Forelimb muscle (tissue), 1 donor: Measurements from ENCODE around the gene PARP15. TPM values are rescaled to one million over a fixed set of nuclear protein-coding genes. Genes with fewer than 3 reads are reported as not detected.
"Not testable (repeated sequence)": the region's sequence is repeated elsewhere in the genome, so short reads cannot be mapped to it uniquely, and the experiment has no call there.

Experiments
- DNase-seq: peaks from one replicate; pipeline ENCODE4 v3.0.0-alpha.2; 2013; ENCODE audit warnings: low read depth
- polyA plus RNA-seq: library from polyadenylated mRNA; unstranded; fragments of 120-200 nt; gene quantifications from one replicate; pipeline ENCODE4 v1.2.1, GENCODE V29; 2013; ENCODE audit not compliant: insufficient read length

Gene PARP15
- polyA plus RNA-seq: 5.9 TPM

GRCh38 chr3:122577409-122578031, at the start of gene PARP15:
PARP15 (plus strand) TSS chr3:122577650; CDS start chr3:122577668, 18 bp downstream.
- no peak for DNase-seq

GRCh38 chr3:122530164-122530563, 47.3 kb upstream of the PARP15 start:
- DNase-seq: no peak

- no peak for DNase-seq
Measured at GRCh38 chr3:122533480-122533879, 44.0 kb upstream of the PARP15 start.

DNA sequence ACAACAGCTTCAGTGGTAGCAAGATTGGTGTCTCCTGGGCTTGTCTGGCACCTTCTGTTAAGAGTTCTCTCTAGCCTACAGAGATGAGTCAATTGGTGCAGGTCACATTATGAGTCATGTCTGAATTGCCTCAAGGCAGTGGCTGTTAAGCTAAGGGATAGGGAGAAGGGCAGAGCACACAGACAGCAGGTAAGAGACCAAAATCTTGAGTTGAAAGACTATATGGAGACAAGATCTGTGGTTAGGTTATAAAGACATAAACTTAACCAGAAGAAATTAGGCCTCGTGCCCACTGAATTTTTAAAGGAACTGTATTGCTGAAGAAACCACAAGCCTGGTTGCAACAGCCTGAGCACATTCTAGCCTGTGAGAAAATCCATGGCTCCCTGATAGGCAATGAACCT, 43.5 kb upstream of the PARP15 start:
- DNase-seq: no peak

- DNase-seq: no peak
Measured at GRCh38 chr3:122535964-122536631, 41.4 kb upstream of the PARP15 start.

- no peak for DNase-seq
Measured at GRCh38 chr3:122536632-122537001, 40.8 kb upstream of the PARP15 start.

GRCh38 chr3:122538956-122539490, 38.4 kb upstream of the PARP15 start:
- no peak for DNase-seq

DNA sequence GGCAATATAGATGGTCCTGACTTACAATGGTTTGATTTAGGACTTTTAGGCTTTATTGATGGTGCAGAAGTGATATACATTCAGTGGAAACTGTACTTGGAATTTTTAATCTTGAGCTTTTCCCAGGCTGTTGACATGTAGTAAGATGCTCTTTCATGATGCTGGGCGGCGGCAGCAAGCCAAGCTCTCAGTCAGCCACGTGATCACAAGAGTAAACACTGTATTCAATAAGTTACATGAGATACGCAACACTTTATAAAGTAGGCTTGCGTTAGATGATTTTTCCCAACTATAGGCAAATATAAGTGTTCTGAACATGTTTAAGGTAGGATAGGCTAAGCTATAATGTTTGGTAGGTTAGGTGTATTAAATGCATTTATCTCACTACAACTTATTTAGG, 31.3 kb upstream of the PARP15 start:
- no peak for DNase-seq

GRCh38 chr3:122548076-122548475, 29.4 kb upstream of the PARP15 start:
- no peak for DNase-seq

GRCh38 chr3:122548619-122549018, 28.8 kb upstream of the PARP15 start:
- DNase-seq: no peak

- DNase-seq: no peak
Measured at GRCh38 chr3:122553171-122553570, 24.3 kb upstream of the PARP15 start.

GRCh38 chr3:122555275-122556071, 22.0 kb upstream of the PARP15 start:
- no peak for DNase-seq

DNA sequence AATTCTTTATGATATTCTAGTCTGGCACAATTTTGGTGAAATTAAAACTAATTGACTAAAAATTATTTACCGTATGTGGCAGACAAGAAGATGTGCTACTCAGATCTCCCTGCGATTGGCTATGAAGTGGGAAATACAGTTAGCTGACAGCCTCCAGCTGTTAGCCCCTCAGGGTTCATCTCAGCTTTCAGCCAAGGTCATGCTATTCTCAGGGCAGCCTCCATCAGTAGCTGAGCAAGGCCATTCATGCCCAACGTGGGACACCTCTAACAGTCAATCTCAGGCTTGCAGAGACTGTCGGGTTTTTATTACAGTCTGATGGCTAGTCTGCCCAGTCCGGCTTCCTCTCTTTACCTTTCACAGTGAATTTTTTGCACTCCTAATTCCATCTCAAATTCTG, 20.1 kb upstream of the PARP15 start:
- no peak for DNase-seq

DNA sequence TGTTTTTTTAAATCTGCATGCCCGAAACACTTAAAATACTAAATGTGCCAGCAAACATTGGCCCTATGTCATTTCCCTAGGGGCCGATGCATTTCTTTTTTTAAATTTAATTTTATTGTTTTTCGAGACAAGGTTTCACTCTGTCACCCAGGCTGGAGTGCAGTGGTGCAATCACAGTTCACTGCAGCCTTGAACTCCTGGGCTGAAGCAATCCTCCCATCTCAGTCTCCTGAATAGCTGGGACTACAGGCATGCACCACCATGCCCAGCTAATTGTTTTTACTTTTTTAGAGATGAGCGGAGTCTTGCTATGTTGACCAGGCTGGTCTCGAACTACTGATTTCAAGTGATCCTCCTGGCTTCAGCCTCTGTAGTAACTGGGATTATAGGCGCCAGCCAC, 18.8 kb upstream of the PARP15 start:
- DNase-seq: no peak

DNA sequence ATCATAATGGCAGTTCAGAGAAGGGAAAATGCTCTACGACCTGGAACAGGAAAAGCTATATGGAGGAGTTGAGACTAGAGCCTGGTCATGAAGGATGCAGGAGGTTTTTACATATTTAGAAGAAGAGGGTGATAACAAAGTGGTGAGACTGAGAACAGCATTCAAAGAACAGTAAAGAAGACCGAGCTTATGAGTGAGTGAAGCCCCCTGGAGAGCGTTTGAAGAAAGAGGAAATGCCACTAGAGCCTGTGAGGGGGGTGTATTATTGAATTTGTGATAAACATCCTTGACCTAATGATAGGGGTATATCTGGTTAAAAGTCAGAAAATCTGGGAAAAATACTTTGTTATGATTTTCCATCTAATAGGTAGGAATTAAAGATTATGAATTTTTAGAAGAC, 17.5 kb upstream of the PARP15 start:
- no peak for DNase-seq

DNA sequence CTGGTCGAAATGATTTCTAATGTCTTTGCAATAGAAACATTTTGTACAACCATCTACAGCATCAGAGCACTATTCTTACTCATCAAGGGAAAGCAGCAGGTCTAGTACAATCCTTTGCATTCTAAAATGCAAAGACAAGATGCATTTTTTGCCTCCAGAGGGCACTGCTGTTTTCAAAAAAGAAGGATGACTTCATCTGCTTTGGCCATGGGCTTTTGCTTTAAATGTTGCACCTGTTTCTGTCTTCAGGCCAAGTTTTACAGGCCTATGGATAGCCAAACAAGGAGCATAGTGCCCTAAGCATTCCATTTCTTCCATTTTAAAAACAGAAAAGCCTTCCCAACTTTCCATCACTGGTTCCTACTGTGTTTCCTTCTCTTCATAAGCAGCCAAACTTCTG, 16.8 kb upstream of the PARP15 start:
- DNase-seq: peak; percentile 14

GRCh38 chr3:122562923-122563716, 14.3 kb upstream of the PARP15 start:
- no peak for DNase-seq

- no peak for DNase-seq
Measured at GRCh38 chr3:122563717-122564025, 13.8 kb upstream of the PARP15 start.

DNA sequence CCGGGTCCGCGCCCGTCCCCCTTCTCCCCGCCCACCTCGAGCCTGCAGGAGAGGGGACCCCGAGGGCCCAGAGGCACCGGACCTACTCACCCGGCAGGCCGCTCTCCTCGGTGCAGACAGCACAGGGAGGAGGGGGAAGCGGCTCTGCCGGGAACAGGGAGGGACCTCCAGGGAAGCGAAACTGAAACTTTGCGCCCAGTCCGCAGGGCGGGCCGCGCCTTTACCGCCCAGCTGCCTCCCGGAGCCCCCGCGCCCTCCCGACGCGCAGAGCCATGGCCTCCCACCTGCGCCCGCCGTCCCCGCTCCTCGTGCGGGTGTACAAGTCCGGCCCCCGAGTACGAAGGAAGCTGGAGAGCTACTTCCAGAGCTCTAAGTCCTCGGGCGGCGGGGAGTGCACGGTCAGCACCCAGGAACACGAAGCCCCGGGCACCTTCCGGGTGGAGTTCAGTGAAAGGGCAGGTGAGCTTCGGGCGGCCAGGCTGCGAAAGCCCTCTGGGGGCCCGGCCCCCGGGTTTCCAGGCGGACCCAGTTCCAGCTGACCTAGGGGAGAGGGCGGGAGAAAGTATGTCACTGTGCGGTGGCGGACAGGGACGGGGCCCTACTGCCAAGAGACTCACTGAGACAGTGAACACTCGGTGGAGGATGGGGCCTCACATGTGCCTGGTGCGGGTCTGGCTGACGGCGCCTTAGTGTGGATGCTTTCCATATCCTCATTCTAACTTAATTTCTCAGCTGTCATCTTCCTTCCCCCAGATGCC, 13.1 kb upstream of the PARP15 start, which contains the start of the genes DTX3L and PARP9:
Gene DTX3L, plus strand, starts transcription at position 184 of the 758 bp plus-strand sequence. Its CDS starts 89 bp downstream, at position 273.
Gene PARP9, minus strand, starts transcription at position 146 of the 758 bp plus-strand sequence. CDS start 4,680 bp downstream, outside the sequence.
- DNase-seq: peak; percentile 52

GRCh38 chr3:122568131-122568530, 9.3 kb upstream of the PARP15 start:
- not testable (repeated sequence) for DNase-seq

GRCh38 chr3:122568755-122569154, 8.7 kb upstream of the PARP15 start:
- no peak for DNase-seq
